Measurements from ENCODE around the gene LINGO3. TPM values are rescaled to one million over a fixed set of nuclear protein-coding genes. Genes with fewer than 3 reads are reported as not detected.
A peak's percentile ranks its signal among the peaks of the same experiment; 100 is the strongest.

Gene LINGO3
- polyA plus RNA-seq, 3 donors, result 0.11 TPM; not detected in 2

DNA sequence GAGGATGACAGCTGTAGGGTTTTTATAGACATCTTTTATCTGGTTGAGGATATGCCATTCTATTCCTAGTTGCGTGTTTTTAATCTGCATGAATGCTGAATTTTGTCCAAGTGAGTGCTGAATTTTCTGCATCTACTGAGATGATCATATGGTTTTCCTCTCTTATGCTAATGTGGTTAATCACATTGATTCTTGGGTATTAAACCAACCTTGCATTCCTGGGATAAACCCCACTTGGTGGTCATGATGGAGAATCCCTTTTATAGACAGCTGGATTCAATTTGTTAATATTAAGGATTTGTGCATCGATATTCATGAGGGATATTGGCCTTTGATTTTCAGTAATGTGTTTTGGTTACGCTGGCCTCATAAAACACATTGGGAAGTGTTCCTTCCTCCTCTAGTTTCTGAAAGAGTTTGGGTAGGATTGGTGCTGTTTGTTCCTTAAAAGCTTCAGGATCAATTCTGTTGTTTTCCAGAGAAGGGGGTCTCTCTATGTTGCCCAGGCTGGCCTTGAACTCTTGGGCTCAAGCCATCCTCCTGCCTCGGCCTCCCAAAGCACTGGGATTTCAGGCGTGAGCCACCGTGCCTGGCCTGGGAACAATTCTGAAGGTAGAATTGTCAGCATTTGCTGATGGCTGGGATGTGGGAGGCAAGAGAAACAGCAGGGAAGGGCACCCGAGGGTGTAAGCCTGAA is 7.3 kb upstream of the LINGO3 start:
- DNase-seq (ENCODE audit: extremely low read depth in 1 of 11, low read depth in 9 of 11, low spot score in 4 of 11), result no peak

DNA sequence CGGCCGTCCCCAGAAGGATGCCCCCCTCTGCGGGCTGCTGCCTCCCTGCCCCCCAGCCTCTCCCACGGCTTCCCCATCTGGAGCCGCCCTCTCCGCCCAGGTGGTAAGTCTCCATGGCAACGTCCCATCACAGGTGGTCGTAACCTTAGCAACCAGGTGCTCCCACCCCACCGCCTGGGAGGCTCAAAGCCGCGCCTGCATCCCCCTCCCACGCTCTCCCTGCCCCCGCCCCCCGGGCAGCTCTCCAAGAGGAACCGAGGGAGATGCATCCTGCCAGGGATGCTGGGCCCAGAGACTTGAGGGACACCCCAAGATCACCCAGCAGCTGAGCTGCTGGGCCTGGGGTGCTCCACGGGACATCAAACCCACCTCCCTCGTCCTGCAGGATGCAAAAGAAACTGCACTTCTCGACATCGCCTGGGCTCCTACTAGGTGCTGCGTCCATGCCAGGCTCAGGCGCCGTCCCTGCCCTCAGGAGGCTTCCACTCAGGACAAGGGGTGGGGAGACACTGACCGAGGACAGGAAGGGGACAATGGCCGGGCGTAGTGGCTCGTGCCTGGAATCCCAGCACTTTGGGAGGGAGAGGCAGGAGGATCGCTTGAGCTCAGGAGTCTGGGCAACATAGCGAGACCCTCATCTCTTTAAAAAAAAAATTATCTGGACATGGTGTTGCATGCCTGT is 5.0 kb upstream of the LINGO3 start:
- DNase-seq (ENCODE audit: extremely low read depth in 1 of 11, low read depth in 9 of 11, low spot score in 4 of 11), result no peak

DNA sequence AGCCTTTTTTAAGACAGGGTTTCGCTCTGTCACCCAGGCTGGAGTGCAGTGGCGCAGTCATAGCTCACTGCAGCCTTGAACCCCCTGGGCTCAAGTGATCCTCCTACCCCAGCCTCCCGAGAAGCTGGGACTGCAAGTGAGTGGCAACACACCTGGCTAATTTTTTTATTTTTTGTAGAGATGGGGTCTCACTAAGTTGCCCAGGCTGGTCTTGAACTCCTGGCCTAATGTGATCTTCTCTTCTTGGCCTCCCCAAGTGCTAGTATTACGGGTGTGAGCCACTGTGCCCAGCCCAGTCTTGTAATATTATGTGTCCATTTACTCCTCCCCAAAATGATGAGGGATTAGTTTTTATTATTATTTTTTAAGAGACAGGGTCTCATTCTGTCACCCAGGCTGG is 3.1 kb upstream of the LINGO3 start:
- DNase-seq (ENCODE audit: extremely low read depth in 1 of 11, low read depth in 9 of 11, low spot score in 4 of 11), result no peak

DNA sequence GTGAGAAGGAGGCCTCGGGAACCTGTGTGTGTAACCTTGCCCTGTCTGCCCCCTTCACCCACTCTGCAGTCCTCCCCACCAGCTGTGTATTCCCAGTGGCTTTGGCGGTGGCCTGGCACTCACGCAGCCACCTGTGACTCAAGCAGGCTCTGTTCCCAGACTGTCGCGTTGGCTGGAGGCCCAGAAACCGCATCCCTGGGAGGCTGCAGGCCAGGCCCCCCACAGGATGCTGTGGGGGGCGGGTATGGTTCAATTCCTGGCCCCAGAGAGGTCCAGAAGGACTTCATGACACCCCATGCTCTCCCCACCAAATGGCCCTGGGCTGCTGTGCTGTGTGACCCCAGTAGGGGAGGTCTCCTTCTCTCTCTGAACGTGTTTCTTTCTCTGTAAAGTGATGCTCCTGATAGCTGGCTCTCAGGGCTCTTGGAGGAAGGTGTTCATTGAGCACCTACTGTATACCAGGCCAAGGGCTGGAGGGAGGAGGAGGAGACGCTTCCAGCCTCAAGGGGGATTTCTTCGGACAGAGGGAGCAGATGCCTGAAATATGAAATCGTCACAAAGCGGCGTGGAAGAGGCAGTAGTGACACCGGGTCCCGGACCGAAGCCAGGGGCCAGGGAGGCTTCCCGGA is 1.9 kb upstream of the LINGO3 start:
- no peak for DNase-seq (ENCODE audit: extremely low read depth in 1 of 11, low read depth in 9 of 11, low spot score in 4 of 11)

DNA sequence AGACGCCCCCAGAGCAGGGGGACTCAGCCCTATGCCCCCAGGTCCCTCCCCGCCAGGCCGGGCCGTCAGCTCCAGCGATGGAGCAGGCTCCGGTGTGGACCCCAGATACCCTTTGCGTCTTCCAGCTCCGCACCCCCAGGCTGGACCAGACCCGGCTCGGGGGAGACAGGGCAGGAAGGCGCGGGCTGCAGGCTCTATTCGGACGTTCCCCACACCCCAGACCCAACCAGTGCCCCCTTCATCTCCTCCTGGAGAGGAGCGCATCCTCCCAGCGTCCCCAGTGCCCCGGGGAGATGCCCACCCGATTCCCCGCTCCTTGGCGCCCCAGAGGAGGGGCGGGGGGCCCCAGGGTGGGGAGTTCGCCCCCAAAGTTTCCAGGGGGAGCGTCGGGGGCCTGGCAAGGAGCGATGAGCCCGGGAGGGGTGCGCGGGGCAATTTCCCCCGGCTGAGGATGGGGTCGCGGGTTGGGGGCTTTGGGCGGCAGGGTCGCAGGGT is 389 bp downstream of the LINGO3 start:
- DNase-seq (ENCODE audit: extremely low read depth in 1 of 11, low read depth in 9 of 11, low spot score in 4 of 11), result no peak

DNA sequence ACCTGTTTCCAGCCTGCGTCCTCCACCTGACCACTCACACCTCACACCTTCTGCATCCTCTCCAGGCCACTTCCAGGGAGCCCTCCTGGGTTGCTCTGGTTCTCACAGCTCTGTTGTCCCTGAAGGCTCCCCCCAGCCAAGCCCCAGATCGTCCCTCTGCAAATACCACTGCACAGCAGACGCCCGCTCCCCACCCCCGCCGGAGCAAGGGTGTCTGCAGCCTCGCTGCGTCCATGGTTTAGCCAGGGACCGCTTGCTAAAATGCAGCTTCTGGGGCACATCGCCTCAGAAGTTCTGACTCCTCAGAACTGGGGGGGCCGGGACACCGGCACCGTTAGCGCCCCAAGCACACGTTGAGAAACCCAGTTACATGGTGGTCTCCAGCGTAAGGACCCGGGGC is 983 bp downstream of the LINGO3 start:
- no peak for DNase-seq (ENCODE audit: extremely low read depth in 1 of 11, low read depth in 9 of 11, low spot score in 4 of 11)

DNA sequence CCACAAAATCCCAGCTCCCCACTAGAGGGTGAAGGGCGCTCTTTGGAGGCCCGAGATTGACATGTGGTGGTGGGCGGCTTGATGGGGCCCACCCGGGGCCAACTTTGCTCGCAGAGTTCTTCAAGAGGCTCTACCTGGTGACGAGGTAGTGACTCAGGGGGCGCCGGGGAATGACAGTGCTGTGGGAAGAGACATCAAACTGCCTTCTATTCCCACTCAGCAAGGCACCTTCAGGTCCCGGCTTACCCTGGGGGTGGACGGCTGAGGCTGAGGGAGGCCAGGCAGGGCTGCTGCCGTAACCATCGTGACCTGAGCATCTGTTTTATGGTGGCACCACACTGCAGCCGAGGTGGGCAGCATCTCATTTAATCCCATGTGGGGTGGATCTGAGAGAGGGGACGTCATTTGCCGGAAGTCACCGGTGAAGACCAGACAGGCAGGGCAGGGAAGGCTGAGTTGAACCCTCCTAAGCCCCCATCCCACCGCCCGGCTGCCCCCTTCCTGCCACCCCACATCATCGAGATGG is 1.6 kb downstream of the LINGO3 start:
- no peak for DNase-seq (ENCODE audit: extremely low read depth in 1 of 11, low read depth in 9 of 11, low spot score in 4 of 11)

DNA sequence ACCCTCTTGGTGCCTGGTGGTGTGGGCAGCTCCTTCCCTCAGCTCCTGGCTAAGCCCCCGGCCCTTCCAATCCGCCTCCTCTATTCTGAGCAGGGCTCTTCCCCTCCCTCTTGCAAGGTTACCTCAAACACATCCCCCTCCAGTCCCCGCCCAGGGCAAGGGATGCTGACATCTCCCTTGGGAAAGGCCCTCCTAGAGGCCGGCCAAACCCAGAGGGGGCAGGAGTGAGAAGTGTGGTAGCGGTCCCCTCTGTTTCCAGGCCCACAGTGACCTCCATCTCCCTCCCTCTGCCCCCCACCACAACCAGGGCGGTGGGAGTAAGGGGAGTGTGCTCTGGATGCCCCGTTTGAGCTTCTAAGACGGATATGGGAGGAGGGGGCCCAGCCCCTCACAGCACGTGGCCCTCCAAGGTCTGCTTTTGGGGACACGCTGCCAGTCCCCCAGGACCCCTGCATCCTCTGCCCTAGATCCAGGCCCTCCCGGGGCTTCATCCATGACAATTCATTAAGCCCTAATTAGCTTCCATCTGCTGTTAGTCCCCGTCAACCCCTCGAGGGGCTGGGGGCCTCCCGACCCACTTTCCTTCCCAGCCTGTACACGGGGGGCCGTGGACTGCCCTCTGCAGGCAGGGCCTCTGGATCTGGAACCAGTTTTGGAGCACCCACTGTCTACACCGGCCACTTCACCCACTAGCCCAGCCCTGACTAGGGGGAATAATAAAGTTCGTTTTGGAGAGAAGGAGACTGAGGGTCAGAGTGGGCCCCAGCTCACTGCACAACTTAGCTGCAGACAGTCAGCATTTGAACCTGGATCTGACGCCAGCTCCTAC is 2.3 kb downstream of the LINGO3 start:
- no peak for DNase-seq (ENCODE audit: extremely low read depth in 1 of 11, low read depth in 9 of 11, low spot score in 4 of 11)

DNA sequence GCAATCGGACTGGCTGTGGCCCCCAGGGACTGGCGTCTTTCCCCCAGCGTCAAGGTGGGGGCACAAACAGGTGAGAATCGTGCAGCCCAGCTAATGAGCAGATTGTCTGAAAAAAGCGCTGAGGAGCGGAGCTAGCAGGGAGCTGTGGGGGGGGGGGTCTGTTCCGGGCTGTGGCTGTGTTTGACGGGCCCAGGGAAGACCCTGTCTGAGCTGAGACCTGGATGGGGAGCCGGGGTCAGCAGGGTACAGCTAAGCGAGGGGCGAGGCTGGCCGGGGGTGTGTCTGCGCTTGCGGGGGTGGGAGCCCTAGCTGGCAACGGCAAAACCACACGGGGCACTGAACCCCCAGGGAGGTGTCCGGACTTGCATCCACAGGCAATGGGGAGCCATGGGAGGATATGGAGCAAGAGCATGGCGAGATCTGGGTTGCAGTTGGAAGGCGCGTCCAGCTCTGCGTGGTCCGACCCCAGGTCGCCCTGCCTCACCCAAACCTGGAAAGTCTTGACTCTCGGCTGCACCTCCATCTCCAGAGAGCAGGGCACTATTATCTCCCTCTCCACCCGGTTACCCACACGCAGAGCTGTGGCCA is 4.6 kb downstream of the LINGO3 start:
- DNase-seq (ENCODE audit: extremely low read depth in 1 of 11, low read depth in 9 of 11, low spot score in 4 of 11), result no peak

DNA sequence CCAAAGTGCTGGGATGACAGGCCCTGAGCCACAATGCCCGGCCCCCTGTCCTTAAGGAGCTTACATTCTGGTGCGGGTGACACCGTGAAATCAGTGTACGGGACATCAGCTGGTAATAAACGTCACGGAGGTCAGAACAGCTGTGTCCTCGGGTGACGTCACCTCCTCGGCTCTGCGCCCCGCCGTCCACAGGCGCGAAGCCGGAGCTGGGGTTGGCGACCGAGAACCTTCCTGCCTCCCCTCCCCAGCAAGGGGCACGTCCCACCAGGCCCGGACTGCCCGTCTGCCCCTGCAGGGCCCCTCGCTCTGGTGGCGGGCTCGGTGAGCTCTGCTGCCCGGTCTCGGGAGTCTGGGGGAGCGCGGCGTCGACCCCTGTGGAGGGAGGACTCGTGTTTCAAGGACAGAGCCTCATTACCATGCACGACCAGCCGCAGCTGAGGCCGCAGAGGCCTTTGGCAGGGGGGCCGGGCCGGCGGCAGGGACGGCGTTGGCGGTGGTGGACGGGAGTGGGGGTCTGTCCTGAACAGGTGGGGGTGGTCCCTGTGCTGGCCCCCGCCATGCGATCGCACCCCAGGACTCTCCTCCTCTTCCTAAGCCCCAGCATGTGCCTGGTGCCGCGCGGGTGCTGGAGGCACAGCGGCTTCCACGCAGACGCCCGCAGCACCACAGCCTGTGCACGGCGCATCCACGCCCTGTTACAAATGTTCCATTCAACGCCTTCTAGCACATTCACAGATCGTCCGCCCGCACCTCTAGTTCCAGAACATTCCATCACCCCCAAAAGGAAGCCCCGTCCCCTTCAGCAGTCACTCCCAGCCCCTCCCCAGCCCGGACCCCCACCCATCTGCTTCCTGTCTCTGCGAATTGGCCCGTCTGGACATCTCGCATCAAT is 5.4 kb downstream of the LINGO3 start:
- peak in 2 of 11 donors; percentile 50 to 65 for DNase-seq (ENCODE audit: extremely low read depth in 1 of 11, low read depth in 9 of 11, low spot score in 4 of 11)

DNA sequence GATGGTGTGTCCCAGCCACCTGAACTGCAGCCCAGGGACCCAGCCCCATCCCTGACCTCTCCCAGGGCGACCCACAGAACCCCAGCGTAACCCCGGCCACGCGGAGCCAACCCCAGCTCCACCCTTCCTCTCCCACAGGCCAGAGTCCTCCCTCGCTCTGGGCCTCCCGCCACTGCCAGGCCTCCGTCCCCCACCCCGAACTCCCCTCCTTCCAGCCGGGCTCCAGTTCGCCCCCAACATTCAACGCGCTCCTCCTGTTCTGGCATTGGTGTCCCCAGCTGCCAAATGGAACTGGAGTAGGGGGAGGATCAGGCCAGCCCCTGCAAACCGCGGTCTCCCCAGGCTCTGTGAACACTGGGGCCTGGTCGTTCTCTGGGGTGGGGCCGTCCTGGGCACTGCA is 7.4 kb downstream of the LINGO3 start:
- no peak for DNase-seq (ENCODE audit: extremely low read depth in 1 of 11, low read depth in 9 of 11, low spot score in 4 of 11)

DNA sequence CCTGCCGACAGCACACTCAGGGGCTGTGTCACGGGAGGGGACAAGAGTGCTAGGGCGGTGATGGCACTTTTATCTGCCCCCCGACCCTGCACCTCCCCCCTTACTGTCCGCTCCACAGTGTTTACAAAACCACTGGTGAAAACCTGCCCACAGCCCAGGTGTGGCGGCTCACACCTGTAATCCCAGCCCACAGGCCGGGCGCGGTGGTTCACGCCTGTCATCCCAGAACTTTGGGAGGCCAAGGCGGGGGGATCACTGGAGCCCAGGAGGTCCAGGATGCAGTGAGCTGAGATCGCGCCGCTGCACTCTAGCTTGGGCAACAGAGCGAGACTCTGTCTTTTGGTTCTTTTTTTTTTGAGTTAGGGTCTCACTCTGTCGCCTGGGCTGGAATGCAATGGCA is 11.8 kb downstream of the LINGO3 start:
- no peak for DNase-seq (ENCODE audit: extremely low read depth in 1 of 11, low read depth in 9 of 11, low spot score in 4 of 11)

DNA sequence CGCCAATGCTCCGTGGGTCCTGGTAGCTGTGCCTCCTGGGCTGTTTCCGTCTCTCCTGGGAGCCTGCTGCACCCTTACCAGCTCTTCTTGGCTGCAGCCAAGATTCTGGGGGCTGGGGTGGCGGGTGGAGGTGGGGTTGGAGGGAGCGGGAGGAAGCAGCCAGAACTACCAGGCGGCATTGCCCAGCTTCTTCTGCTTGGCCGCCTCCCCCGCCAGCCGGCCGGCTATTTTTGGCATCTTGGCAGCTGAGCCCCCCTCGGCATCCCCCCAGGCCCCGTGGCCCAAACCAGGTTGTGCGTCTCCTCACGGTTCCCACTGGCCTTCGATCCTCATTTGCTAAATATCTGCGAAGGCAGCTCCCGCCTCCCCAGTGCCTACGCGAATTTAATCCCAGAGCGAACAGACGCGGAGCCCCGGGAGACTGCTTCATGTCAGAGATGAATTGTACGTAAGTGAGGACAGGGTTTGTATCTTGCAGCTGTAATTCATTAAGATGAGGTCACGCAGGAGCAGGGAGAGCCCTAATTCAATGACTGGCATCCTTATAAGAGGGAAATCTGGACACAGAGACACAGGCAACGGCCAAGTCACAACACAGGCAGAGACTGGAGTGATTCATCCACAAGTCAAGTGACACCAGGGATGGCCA is 13.1 kb downstream of the LINGO3 start:
- no peak for DNase-seq (ENCODE audit: extremely low read depth in 1 of 11, low read depth in 9 of 11, low spot score in 4 of 11)

DNA sequence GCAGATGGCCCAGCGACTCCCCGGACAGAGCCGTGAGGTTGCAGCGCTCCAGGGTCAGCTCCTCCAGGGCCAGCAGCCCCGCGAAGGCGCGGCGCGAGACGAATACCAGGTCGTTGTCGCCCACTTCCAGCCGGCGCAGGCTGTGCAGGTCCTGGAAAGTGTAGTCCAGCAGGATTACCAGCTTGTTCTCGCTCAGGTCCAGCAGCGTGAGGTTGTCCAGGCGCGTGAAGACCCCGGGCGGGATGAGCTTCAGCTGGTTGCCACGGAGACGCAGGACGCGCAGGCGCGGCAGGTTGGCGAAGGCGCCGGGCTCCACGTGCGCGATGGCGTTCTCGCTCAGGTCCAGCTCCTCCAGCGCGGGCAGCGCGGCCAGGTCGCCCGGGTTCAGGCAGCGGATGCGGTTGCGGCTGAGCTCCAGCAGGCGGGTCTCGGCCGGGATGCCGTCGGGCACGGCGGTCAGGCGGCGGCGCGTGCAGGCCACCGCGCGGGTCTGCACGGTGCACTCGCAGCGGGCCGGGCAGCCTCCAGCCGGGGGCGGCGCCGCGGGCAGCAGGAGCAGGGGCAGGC is 16.7 kb downstream of the LINGO3 start:
- DNase-seq (ENCODE audit: extremely low read depth in 1 of 11, low read depth in 9 of 11, low spot score in 4 of 11), result no peak

DNA sequence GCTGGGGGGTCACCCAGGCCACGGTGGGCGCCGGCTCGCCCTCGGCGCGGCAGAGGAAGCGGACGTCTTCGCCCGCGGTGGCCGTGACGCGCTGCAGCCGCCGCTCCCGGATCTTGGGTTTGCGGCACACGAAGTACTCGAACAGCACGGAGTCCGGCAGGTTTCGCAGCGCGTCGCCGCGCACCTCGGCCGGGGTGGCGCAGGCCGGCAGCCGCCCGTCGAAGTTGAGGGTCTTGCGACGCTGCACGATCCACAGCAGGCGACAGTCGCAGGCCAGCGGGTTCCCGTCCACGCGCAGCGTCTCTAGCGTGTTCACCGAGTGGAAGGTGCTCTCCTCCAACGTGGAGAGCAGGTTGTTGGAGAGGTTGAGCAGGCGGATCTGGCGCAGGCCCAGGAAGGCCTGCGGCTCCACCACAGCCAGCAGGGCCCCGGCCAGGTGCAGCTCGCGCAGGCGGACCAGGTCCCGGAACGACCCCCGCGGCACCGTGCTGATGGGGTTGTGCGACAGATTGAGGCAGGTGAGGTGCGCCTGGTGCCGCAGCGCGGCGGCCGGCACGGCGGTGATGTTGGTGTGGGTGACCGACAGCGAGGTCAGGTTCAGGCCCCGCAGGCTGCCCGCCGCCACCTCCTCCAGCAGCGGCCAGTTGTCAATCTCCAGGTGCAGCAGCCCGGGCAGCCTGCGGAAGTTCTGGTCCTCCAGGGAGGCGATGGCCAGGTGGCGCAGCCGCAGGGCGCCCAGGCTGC is 17.3 kb downstream of the LINGO3 start:
- DNase-seq (ENCODE audit: extremely low read depth in 1 of 11, low read depth in 9 of 11, low spot score in 4 of 11), result no peak

DNA sequence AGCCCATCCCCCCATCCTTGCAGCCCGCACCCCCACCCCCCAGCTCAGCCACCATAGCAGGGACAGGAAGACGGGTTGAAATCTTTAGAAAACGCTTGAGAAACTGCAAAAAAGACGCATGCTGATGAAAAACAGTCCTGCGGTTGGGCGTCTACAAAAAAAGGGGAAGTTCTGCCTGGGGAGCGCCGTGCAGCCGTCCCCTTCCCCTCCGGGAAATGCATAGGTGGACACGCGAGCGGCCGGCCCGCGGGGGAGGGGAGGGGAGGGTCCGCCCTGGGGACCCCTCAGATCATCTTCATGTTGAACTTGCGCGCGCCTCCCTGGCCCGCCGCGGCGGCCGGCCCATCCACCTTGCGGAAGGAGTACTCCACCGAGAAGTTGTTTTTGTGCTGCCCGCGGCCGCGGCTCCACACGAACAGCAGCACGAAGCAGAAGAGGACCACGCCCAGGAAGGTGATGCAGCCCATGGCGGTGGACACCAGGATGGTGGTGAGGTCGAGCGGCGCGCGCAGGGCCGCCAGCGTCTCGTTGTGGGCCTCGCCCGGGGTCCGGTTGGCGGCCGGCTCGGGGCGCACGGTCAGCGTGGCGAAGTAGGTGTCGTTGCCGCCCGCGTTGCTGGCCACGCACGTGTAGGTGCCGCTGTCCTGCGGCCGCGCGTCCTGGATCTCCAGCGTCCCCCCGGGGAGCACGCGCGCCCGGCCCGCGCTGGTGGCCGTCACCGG is 18.1 kb downstream of the LINGO3 start:
- DNase-seq (ENCODE audit: extremely low read depth in 1 of 11, low read depth in 9 of 11, low spot score in 4 of 11), result no peak

Measured in renal cortex interstitium (tissue), 11 donors.